Measurements from ENCODE around the gene KNDC1. TPM values are rescaled to one million over a fixed set of nuclear protein-coding genes. Genes with fewer than 3 reads are reported as not detected.
A peak's percentile ranks its signal among the peaks of the same experiment; 100 is the strongest.

Gene KNDC1
- total RNA-seq, 4 donors from 2014 or later: under 0.01 to 12.5 (median 5.3) TPM

DNA sequence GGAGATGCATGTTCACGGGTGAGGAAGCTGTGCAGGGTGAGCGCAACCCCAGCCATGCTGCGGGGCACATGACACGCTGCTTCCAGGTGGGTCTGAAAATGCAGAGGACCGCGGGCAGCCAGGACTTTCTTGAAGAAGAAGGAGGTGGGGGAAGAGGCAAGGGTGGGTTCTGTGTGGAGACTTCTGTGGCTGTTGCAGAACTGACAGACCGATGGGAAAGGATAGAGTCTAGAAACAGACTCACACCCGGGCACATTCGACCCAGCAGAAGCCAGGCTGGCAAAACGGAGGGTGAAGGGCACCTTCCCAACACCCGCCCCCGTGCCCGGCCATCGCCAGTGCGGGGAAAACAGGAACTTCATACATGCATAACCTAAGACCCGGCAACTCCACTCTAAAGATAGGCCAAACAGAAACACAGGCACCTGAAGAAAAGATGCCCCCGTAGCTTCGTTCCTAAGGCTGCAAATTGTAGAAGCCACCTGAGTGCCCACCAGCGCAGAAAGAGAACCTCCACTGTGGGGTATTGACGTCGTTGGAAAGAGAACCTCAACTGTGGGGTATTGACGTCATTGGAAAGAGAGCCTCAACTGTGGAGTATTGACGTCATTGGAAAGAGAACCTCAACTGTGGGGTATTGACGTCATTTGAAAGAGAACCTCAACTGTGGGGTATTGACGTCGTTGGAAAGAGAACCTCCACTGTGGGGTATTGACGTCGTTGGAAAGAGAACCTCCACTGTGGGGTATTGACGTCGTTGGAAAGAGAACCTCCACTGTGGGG, 4.8 kb upstream of the KNDC1 start:
- no peak for TF ChIP-seq POLR2A (IDR thresholded peaks at IDR 0.05)
- TF ChIP-seq, protein P1, sequence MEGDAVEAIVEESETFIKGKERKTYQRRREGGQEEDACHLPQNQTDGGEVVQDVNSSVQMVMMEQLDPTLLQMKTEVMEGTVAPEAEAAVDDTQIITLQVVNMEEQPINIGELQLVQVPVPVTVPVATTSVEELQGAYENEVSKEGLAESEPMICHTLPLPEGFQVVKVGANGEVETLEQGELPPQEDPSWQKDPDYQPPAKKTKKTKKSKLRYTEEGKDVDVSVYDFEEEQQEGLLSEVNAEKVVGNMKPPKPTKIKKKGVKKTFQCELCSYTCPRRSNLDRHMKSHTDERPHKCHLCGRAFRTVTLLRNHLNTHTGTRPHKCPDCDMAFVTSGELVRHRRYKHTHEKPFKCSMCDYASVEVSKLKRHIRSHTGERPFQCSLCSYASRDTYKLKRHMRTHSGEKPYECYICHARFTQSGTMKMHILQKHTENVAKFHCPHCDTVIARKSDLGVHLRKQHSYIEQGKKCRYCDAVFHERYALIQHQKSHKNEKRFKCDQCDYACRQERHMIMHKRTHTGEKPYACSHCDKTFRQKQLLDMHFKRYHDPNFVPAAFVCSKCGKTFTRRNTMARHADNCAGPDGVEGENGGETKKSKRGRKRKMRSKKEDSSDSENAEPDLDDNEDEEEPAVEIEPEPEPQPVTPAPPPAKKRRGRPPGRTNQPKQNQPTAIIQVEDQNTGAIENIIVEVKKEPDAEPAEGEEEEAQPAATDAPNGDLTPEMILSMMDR (IDR thresholded peaks at IDR 0.05): no peak
- intact Hi-C loops (cut with DNase I; ENCODE audit: low total_unique reads): no loop called here
- H3K36me3 ChIP-seq: no peaks in the 10 kb centered on the region
- no peak for DNase-seq
- peaks cover 0 to 4% of the 10 kb centered on the region in 2 donors for H3K4me1 ChIP-seq
- no peaks in the 10 kb centered on the region for H3K27me3 ChIP-seq
- H3K9me3 ChIP-seq: no peaks in the 10 kb centered on the region
- no peak overlapping the region for H3K4me3 ChIP-seq
- no peak overlapping the region for H3K27ac ChIP-seq

DNA sequence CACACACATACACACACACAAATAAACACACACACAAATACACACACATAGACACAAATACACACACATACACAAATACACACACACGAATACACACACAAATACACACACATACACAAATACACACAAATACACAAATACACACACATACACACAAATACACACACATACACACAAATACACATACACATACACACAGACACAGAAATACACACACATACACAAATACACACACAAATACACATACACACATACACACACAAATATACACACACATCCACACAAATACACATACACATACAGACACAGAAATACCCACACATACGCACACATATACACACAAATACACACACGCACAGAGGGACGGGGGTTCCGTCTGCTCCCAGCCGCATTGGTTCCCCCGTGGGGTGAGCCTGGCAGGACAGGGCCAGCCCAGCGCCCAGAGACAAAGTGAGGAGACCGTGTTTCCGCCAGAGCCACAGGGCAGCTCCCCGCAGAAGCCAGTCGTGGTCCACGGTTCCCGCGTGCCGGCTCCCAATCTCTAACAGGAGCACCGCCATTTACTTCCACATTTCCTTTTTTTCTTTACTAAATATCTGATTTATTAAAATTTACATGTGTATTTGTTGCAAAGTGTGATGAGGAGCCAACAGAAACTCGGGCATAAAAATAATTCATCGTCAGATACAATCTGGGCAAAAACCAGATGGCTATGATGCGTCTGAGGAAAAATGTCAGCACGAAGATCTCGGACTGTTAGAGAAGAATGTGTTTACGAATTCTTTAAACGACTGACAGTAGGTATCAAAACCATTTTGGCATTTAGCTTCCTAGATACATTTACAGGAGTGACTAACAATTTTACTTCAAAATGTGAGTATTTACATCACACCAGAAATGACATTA, 3.1 kb upstream of the KNDC1 start:
- intact Hi-C loops (cut with DNase I; ENCODE audit: low total_unique reads): no loop called here

DNA sequence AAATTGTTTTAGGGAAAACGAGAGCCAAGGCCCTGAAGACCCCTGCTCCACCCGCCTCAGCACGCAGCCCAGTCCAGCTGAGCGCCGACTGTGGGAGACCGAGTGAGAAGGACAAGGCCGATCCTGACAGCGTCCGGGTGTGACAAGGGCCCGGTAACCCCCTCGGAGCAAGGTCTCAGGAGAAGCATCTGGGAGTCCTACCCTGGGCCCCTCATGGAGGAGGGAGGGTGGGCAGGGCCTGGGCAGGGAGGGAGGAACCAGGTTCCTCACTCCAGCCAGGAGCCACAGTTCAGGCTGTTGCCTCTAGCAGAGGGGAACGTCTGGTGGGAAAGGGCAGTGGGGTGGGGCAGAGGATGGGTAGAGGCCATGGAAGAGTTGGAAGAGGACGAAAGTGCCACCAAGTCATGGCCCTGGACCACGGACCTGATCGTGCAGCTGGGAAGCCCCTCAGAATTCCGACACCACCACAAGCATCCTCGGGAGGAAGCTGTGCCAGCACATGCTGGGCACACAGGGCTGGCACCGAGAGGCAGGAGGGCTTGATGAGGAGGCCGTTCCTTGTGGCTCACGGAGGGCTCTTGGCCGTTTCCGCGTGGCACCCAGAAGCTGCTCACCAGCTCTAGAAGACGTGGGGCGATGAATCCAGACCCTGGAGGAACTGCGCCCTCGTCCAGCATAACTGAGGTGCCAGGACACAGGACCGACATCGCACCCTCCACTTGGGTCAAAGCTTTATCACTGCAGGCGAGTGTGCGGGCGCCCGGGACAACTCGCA, 2.2 kb upstream of the KNDC1 start:
- H3K36me3 ChIP-seq: no peaks in the 10 kb centered on the region
- DNase-seq: peak in 1 of 2 donors; percentile 8
- H3K4me3 ChIP-seq: no peak overlapping the region
- intact Hi-C loops (cut with DNase I; ENCODE audit: low total_unique reads): no loop called here
- TF ChIP-seq, protein P1 (IDR thresholded peaks at IDR 0.05): no peak
- no peak for TF ChIP-seq POLR2A (IDR thresholded peaks at IDR 0.05)
- no peaks in the 10 kb centered on the region for H3K9me3 ChIP-seq
- peaks cover 0 to 13% of the 10 kb centered on the region in 2 donors for H3K4me1 ChIP-seq
- H3K27ac ChIP-seq: peak overlapping the region; percentile 59 to 72
- no peaks in the 10 kb centered on the region for H3K27me3 ChIP-seq

More for the DNA sequence above, 3.1 kb upstream of the KNDC1 start:
- H3K27me3 ChIP-seq: no peaks in the 10 kb centered on the region
- H3K27ac ChIP-seq: peak overlapping the region; percentile 59 to 72
- H3K9me3 ChIP-seq: no peaks in the 10 kb centered on the region
- DNase-seq: no peak
- peaks cover 0 to 13% of the 10 kb centered on the region in 2 donors for H3K4me1 ChIP-seq
- TF ChIP-seq, protein P1 (IDR thresholded peaks at IDR 0.05): no peak
- no peak for TF ChIP-seq POLR2A (IDR thresholded peaks at IDR 0.05)
- H3K4me3 ChIP-seq: no peak overlapping the region
- no peaks in the 10 kb centered on the region for H3K36me3 ChIP-seq

DNA sequence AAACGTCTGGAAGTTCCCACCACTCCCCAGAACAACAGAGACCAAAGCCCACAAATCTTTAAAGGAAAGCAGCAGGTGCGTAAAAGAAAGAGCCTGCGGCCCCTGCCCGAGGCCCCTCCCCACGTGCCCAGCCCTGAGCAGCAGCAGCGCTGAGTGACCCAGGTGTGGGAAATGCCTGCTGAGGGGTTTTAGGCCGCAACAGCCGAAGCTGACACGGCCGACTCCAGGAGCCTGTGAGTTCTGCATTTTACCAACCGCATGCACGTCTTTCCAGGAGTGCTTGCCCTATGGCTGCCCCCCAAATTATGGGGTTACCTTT, 1.6 kb upstream of the KNDC1 start:
- Histone ChIP-seq H3K27me3 (no peaks in the 10 kb centered on the region), H3K4me3 (no peak overlapping the region), H3K9me3 (no peaks in the 10 kb centered on the region), H3K4me1 (peaks cover 0 to 13% of the 10 kb centered on the region in 2 donors), H3K36me3 (no peaks in the 10 kb centered on the region), H3K27ac (no peak overlapping the region)
- peak in 1 of 2 donors; percentile 10 for DNase-seq
- intact Hi-C loops (cut with DNase I; ENCODE audit: low total_unique reads): no loop called here
- no peak for TF ChIP-seq POLR2A (IDR thresholded peaks at IDR 0.05)
- TF ChIP-seq, protein P1 (IDR thresholded peaks at IDR 0.05): no peak
